A549 treated with Hydrocortisone at 1 μM for 4 hours (cell line): Measurements from ENCODE around the gene DVL3. TPM values are rescaled to one million over a fixed set of nuclear protein-coding genes. Genes with fewer than 3 reads are reported as not detected.

Source experiments
- total RNA-seq: library from RNA; stranded (reverse); fragments of 200-300 nt; extraction: Qiagen RNA extraction; gene quantifications from 5 replicates; pipeline ENCODE4 v1.2.3, GENCODE V29; 2022

Gene DVL3
- total RNA-seq: 19.5 to 26.2 TPM (median 23.2 TPM) in 5 replicates

GRCh38 chr3:184154885-184155643 lies at the start of gene DVL3:
Gene DVL3 (plus strand): TSS chr3:184155377. CDS start chr3:184155636, 259 bp downstream.

GRCh38 chr3:184135149-184135910 lies 19.8 kb upstream of the DVL3 start, which contains the start of gene EIF2B5:
Gene EIF2B5 (plus strand): TSS chr3:184135358. CDS start chr3:184135386, 28 bp downstream.

GRCh38 chr3:184174646-184175492 lies 19.7 kb downstream of the DVL3 start, which contains the start of gene AP2M1:
Gene AP2M1 (plus strand): TSS chr3:184174855. CDS start chr3:184176994, 2,139 bp downstream.

GRCh38 chr3:184186184-184186901 lies 31.2 kb downstream of the DVL3 start, which contains the start of gene ABCF3:
Gene ABCF3 (plus strand): TSS chr3:184186199. CDS start chr3:184186208, 9 bp downstream.

Other genes with a start within 250 kb of the DVL3 start
- 13.2 to 17.8 TPM (median 15.7 TPM) in 5 replicates for gene ABCC5, start 137.5 kb upstream of the DVL3 start, total RNA-seq
- not detected in 5 replicates for gene HTR3D, start 123.6 kb upstream of the DVL3 start, total RNA-seq
- not detected in 5 replicates for gene HTR3C, start 102.3 kb upstream of the DVL3 start, total RNA-seq
- not detected in 5 replicates for gene HTR3E, start 58.3 kb upstream of the DVL3 start, total RNA-seq
- gene EIF2B5, start 20.0 kb upstream of the DVL3 start, total RNA-seq: 27.1 to 29.4 TPM (median 28.7 TPM) in 5 replicates
- gene AP2M1, start 19.5 kb downstream of the DVL3 start, total RNA-seq: 291 to 307 TPM (median 298 TPM) in 5 replicates
- 29.7 to 35.9 TPM (median 33.4 TPM) in 5 replicates for gene ABCF3, start 30.8 kb downstream of the DVL3 start, total RNA-seq
- gene VWA5B2, start 74.2 kb downstream of the DVL3 start, total RNA-seq: 0.25 to 0.60 TPM (median 0.40 TPM) in 5 replicates
- gene ALG3, start 93.6 kb downstream of the DVL3 start, total RNA-seq: 59.2 to 80.4 TPM (median 71.4 TPM) in 5 replicates
- gene EEF1AKMT4, start 94.3 kb downstream of the DVL3 start, total RNA-seq: 8.8 to 13.1 TPM (median 11.3 TPM) in 5 replicates
- 0.78 to 1.7 TPM (median 1.4 TPM) in 5 replicates for gene CAMK2N2, start 106.2 kb downstream of the DVL3 start, total RNA-seq
- gene ECE2, start 120.6 kb downstream of the DVL3 start, total RNA-seq: not detected in 5 replicates
- gene PSMD2, start 143.9 kb downstream of the DVL3 start, total RNA-seq: 284 to 383 TPM (median 293 TPM) in 5 replicates
- gene EIF4G1, start 159.2 kb downstream of the DVL3 start, total RNA-seq: 248 to 307 TPM (median 264 TPM) in 5 replicates
- 9.8 to 12.5 TPM (median 11.2 TPM) in 5 replicates for gene FAM131A, start 182.2 kb downstream of the DVL3 start, total RNA-seq
- gene CLCN2, start 206.2 kb downstream of the DVL3 start, total RNA-seq: 4.2 to 5.7 TPM (median 5.1 TPM) in 5 replicates
- 65.8 to 77.6 TPM (median 71.5 TPM) in 5 replicates for gene POLR2H, start 206.3 kb downstream of the DVL3 start, total RNA-seq
- 0.11 to 0.12 TPM in 2 of 5 replicates, not detected in the others for gene THPO, start 222.8 kb downstream of the DVL3 start, total RNA-seq
- gene CHRD, start 224.7 kb downstream of the DVL3 start, total RNA-seq: 0.14 to 0.35 TPM (median 0.24 TPM) in 5 replicates